A549 (cell line): ENCODE data around the gene SEMA3A. TPM values are rescaled to one million over a fixed set of nuclear protein-coding genes. Genes with fewer than 3 reads are reported as not detected.

Experiments used
- ATAC-seq, 2 experiments: fragments of 200-7000 bp in 1 of 2; fragments of >200 bp in 1 of 2; cut with Nextera tagmentation in 1 of 2; cut with Tn5 transposase in 1 of 2; 3 replicates each; pipeline versions ENCODE4 v1.8.0 to v1.9.1; 2018 to 2020; ENCODE audit warnings: mild to moderate bottlenecking in 1 of 2, moderate library complexity in 1 of 2
- CTCF ChIA-PET: fragments of 300-600 bp; sonication (Branson Sonifier 250); formaldehyde crosslinking; extraction: SDS; loops from one replicate; lab custom pipeline; 2021; ENCODE audit warnings: antibody characterized with exemption, inconsistent platforms; lab: Yijun Ruan, JAX
- POLR2A ChIA-PET: fragments of 350-600 bp; formaldehyde crosslinking; extraction: SDS; loops from one replicate; lab custom pipeline; 2021; ENCODE audit warnings: antibody characterized with exemption, inconsistent platforms; lab: Yijun Ruan, JAX
- DNase-seq, 2 experiments: peaks; one replicate each; pipeline versions ENCODE4 v3.0.0 to v3.0.0-alpha.2; 2011 to 2016; ENCODE audit warnings: low read depth in 1 of 2, low spot score in 1 of 2
- FAIRE-seq: peaks from 2 replicates; lab custom pipeline; 2011; peaks lifted over from hg19 to GRCh38; lab: Jason Lieb, UNC
- H3K27ac ChIP-seq, 2 experiments: fragments of >200 bp; sonication (Bioruptor Twin); formaldehyde crosslinking; 3 replicates each; pipeline ENCODE4 v1.5.1; 2016 to 2017
- H3K4me1 ChIP-seq: fragments of >200 bp; sonication (Bioruptor Twin); formaldehyde crosslinking; 3 replicates; pipeline ENCODE4 v1.6.1; 2016
- H3K4me2 ChIP-seq: fragments of >200 bp; sonication (Bioruptor Twin); formaldehyde crosslinking; 3 replicates; pipeline ENCODE4 v1.6.1; 2016
- H3K4me3 ChIP-seq: fragments of >200 bp; sonication (Bioruptor Twin); formaldehyde crosslinking; 3 replicates; pipeline ENCODE4 v1.5.1; 2016
- H3K9me3 ChIP-seq: fragments of >200 bp; sonication (Bioruptor Twin); formaldehyde crosslinking; 3 replicates; pipeline ENCODE4 v1.6.1; 2016
- ATOH8 ChIP-seq: fragments of 250-450 bp; sonication (Bioruptor Pico); IDR thresholded peaks from 2 replicates; pipeline ENCODE4 v1.5.0; 2020; ENCODE audit warnings: low read depth, mild to moderate bottlenecking, moderate library complexity
- CBX2 ChIP-seq: fragments of 200-600 bp; sonication (generic); IDR thresholded peaks from 2 replicates; pipeline ENCODE4 v1.6.1; 2016; ENCODE audit warnings: low read depth, mild to moderate bottlenecking, borderline replicate concordance
- EHMT2 ChIP-seq: fragments of 200-600 bp; sonication (generic); IDR thresholded peaks from 2 replicates; pipeline ENCODE4 v1.6.1; 2016; ENCODE audit warnings: antibody characterized with exemption, low read depth, mild to moderate bottlenecking, moderate library complexity
- FOSB ChIP-seq: fragments of 250-450 bp; sonication (Bioruptor Pico); IDR thresholded peaks from 2 replicates; pipeline ENCODE4 v1.5.0; 2020; ENCODE audit warnings: mild to moderate bottlenecking, moderate library complexity
- FOSL2 ChIP-seq, 2 experiments: fragments of 450-650 bp in 1 of 2; fragments of >200 bp in 1 of 2; sonication (Bioruptor Twin) in 1 of 2; formaldehyde crosslinking; IDR thresholded peaks; 2 replicates each; pipeline versions ENCODE4 v1.5.0 to v1.6.1; 2016 to 2020; ENCODE audit warnings: mild to moderate bottlenecking in 1 of 2, moderate library complexity in 1 of 2
- GATA3 ChIP-seq: IDR thresholded peaks from 2 replicates; pipeline ENCODE4 v1.6.1; 2012; ENCODE audit warnings: borderline replicate concordance
- HES2 ChIP-seq: fragments of >200 bp; sonication (Bioruptor Twin); formaldehyde crosslinking; IDR thresholded peaks from 2 replicates; pipeline ENCODE4 v1.6.1; 2016
- HEYL ChIP-seq: fragments of 250-450 bp; sonication (Bioruptor Pico); IDR thresholded peaks from 2 replicates; pipeline ENCODE4 v1.8.0; 2021; ENCODE audit warnings: mild to moderate bottlenecking, moderate library complexity
- HOXB5 ChIP-seq: fragments of 250-450 bp; sonication (Bioruptor Pico); IDR thresholded peaks from 2 replicates; pipeline ENCODE4 v1.5.0; 2020; ENCODE audit warnings: mild to moderate bottlenecking, moderate library complexity
- MYC ChIP-seq: IDR thresholded peaks from 2 replicates; pipeline ENCODE4 v1.6.1; 2012; ENCODE audit warnings: mild to moderate bottlenecking, inconsistent platforms, low read length, improper control_type of control experiment, borderline replicate concordance
- POLR2A ChIP-seq: IDR thresholded peaks from 2 replicates; pipeline ENCODE4 v1.6.1; 2012; ENCODE audit warnings: mild to moderate bottlenecking, low read length
- RFX5 ChIP-seq: fragments of 450-650 bp; IDR thresholded peaks from 2 replicates; pipeline ENCODE4 v1.7.1; 2014; ENCODE audit warnings: antibody characterized with exemption, mild to moderate bottlenecking, moderate library complexity
- SMC3 ChIP-seq: fragments of >200 bp; sonication (Bioruptor Twin); formaldehyde crosslinking; IDR thresholded peaks from 3 replicates; pipeline ENCODE4 v1.6.1; 2018; ENCODE audit warnings: inconsistent platforms
- SREBF2 ChIP-seq: fragments of 450-650 bp; IDR thresholded peaks from 2 replicates; pipeline ENCODE4 v1.6.1; 2014; ENCODE audit warnings: mild to moderate bottlenecking, moderate library complexity
- ZC3H11A ChIP-seq: fragments of 450-650 bp; IDR thresholded peaks from 2 replicates; pipeline ENCODE4 v1.6.1; 2014; ENCODE audit warnings: antibody characterized with exemption, mild to moderate bottlenecking
- ZFP36 ChIP-seq: fragments of 450-650 bp; IDR thresholded peaks from 2 replicates; pipeline ENCODE4 v1.6.1; 2014; ENCODE audit warnings: borderline replicate concordance; ENCODE audit not compliant: partially characterized antibody
- WGBS: methylation state at CpG from one replicate; pipeline ENCODE4 v1.1.6; 2017; ENCODE audit errors: missing lambda C conversion rate; 5-methylcytosine and 5-hydroxymethylcytosine counted together
- polyA plus RNA-seq, 4 experiments: library from polyadenylated mRNA; depleted of rRNA in 3 of 4; stranded (reverse); fragments of >200 nt; fragmentation: RNase III in 1 of 4; extraction: RNeasy Plus Mini Kit Qiagen cat#74134 plus additional on column Dnase treatment in 1 of 4; gene quantifications; 2 replicates in 3 of 4; 3 replicates in 1 of 4; pipeline ENCODE4 v1.2.3, GENCODE V29; 2011 to 2017
- TF ChIP-seq, protein P1 (sequence below): fragments of >200 bp; sonication (Bioruptor Twin); formaldehyde crosslinking; IDR thresholded peaks from 3 replicates; pipeline ENCODE4 v1.5.1; 2016
- TF ChIP-seq, protein P2 (sequence below): IDR thresholded peaks from 2 replicates; pipeline ENCODE4 v1.6.1; 2012

Gene SEMA3A
- polyA plus RNA-seq, 2 of the 4 experiments (the other 2 are of a cell fraction), result 3.6 to 19.1 TPM

DNA sequence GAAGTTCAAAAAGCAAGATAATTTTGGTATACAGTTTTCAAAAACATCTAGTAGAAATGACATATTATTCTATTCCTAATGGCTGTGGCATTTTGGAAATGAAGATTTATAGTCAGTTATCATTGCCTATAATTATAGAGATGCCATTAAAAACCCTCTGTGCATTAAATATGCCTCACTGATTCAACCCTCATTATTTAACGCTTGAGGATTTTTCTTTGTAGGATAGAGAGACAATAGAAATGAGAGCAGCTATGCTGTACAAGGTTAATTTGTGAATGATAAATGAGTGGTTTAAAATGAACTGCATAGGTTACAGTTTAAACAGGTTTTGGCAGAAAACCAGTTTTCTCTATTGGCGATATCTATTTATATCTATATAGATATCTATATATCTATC is 32.2 kb upstream of the SEMA3A start:
- Histone ChIP-seq H3K4me1 (peaks cover 7% of the 10 kb centered on the region; the same call in 1 of the 3 replicates), H3K4me2 (no peak overlapping the region), H3K27ac (no peak overlapping the region), H3K9me3 (no peaks in the 10 kb centered on the region; the same call in 2 of the 3 replicates), H3K4me3 (no peak overlapping the region)
- DNase-seq (no peak), ATAC-seq (no peak), FAIRE-seq (no peak)
- TF ChIP-seq, protein P1, sequence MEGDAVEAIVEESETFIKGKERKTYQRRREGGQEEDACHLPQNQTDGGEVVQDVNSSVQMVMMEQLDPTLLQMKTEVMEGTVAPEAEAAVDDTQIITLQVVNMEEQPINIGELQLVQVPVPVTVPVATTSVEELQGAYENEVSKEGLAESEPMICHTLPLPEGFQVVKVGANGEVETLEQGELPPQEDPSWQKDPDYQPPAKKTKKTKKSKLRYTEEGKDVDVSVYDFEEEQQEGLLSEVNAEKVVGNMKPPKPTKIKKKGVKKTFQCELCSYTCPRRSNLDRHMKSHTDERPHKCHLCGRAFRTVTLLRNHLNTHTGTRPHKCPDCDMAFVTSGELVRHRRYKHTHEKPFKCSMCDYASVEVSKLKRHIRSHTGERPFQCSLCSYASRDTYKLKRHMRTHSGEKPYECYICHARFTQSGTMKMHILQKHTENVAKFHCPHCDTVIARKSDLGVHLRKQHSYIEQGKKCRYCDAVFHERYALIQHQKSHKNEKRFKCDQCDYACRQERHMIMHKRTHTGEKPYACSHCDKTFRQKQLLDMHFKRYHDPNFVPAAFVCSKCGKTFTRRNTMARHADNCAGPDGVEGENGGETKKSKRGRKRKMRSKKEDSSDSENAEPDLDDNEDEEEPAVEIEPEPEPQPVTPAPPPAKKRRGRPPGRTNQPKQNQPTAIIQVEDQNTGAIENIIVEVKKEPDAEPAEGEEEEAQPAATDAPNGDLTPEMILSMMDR, result no peak
- no peak for TF ChIP-seq POLR2A
- TF ChIP-seq FOSB (CRISPR knock-in tag), result no peak
- TF ChIP-seq HEYL (CRISPR knock-in tag), result no peak
- TF ChIP-seq HOXB5, result no peak
- TF ChIP-seq HES2, result no peak
- no peak for TF ChIP-seq RFX5
- POLR2A ChIA-PET, result no interaction called here
- 87% methylated on average over 2 of the region's 2 CpGs for WGBS
- CTCF ChIA-PET, result interaction anchor here (0.6 kb wide), 1 partner anchor 12 kb away, joined by 5 read pairs; no protein-coding TSS in a partner anchor

DNA sequence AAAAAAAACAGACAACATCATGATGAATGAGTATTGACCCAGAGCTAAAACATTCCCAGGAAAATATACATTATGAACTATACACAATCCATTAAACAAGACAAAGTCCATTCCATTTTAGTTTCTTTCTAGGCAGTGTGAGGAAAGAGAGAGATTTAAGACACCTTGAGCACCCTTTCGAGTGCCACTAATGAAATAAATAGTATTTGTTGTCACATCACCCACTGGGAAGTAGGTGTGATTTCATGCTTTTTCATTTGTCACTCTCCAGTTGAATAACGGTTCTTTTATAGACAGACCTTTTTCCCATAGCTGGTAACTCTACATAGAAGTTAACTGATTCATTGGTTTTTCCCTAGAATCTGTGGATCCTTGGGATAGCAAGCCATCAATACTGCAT is 29.9 kb upstream of the SEMA3A start:
- CTCF ChIA-PET, result no interaction called here
- POLR2A ChIA-PET, result no interaction called here
- no peak for ATAC-seq
- H3K4me3 ChIP-seq, result no peak overlapping the region
- H3K4me1 ChIP-seq, result peaks cover 3% of the 10 kb centered on the region; the same call in 2 of the 3 replicates
- no peaks in the 10 kb centered on the region; the same call in 2 of the 3 replicates for H3K9me3 ChIP-seq
- no peak for FAIRE-seq
- TF ChIP-seq RFX5, result no peak
- TF ChIP-seq, all 56 proteins: peak for 0
- Histone ChIP-seq H3K27ac (no peak overlapping the region), H3K4me2 (no peak overlapping the region)
- 76% methylated on average over 2 of the region's 2 CpGs for WGBS
- no peak for DNase-seq

- FAIRE-seq (no peak), DNase-seq (peak in 1 of 2 experiments; percentile 13), ATAC-seq (peak in 1 of 2 experiments; percentile 20; a peak in 1 of 6 replicates)
- Histone ChIP-seq H3K9me3 (no peaks in the 10 kb centered on the region), H3K4me2 (peak overlapping the region; percentile 6; the same call in 2 of the 3 replicates), H3K27ac (no peak overlapping the region), H3K4me1 (peaks cover 16% of the 10 kb centered on the region), H3K4me3 (no peak overlapping the region)
- CTCF ChIA-PET, result no interaction called here
- WGBS, result 51% methylated on average over 2 of the region's 2 CpGs
- TF ChIP-seq HOXB5 (no peak), EHMT2 (no peak), MYC (no peak), FOSB (CRISPR knock-in tag) (no peak), SMC3 (no peak), ZFP36 (no peak), GATA3 (peak; percentile 14; the same call in 1 of the 2 replicates), ATOH8 (no peak), FOSL2 (IDR thresholded peaks at IDR 0.05) (no peak), FOSL2 (CRISPR knock-in tag; IDR thresholded peaks at IDR 0.05) (peak; percentile 81), HES2 (no peak), CBX2 (no peak), ZC3H11A (no peak), SREBF2 (no peak)
- TF ChIP-seq, protein P2, sequence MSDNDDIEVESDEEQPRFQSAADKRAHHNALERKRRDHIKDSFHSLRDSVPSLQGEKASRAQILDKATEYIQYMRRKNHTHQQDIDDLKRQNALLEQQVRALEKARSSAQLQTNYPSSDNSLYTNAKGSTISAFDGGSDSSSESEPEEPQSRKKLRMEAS, result no peak
- POLR2A ChIA-PET, result no interaction called here
Observed at GRCh38 chr7:84219310-84219709, 24.7 kb upstream of the SEMA3A start.
